NCI-H345 treated with DMSO at 0.1 percent for 48 hours (cell line): ENCODE results near the gene MIR17HG.
"Not testable (repeated sequence)": the region's sequence is repeated elsewhere in the genome, so short reads cannot be mapped to it uniquely, and the experiment has no call there.

Experiments
- DNase-seq: peaks from one replicate; lab custom pipeline; 2025; ENCODE audit not compliant: unreplicated experiment; lab: John Stamatoyannopoulos, UW

MIR17HG gene

DNA sequence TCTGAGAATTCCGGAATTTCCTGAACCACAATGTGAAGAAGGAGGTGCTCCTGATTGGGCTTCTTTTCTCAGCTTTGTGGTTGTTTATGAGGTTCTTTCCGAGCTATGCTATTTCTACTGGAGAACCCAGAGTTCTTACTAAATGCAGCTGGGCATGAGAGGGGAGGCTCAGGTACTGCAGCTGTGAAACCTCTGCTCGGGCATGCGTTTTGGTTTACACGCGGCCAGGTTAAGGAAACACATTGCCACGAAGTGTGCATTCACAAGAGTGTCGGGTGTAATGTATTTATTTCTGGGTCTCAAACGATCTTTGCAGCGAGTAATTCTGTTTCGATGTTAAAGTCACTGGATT, 661 bp upstream of the MIR17HG start:
- no peak for DNase-seq

DNA sequence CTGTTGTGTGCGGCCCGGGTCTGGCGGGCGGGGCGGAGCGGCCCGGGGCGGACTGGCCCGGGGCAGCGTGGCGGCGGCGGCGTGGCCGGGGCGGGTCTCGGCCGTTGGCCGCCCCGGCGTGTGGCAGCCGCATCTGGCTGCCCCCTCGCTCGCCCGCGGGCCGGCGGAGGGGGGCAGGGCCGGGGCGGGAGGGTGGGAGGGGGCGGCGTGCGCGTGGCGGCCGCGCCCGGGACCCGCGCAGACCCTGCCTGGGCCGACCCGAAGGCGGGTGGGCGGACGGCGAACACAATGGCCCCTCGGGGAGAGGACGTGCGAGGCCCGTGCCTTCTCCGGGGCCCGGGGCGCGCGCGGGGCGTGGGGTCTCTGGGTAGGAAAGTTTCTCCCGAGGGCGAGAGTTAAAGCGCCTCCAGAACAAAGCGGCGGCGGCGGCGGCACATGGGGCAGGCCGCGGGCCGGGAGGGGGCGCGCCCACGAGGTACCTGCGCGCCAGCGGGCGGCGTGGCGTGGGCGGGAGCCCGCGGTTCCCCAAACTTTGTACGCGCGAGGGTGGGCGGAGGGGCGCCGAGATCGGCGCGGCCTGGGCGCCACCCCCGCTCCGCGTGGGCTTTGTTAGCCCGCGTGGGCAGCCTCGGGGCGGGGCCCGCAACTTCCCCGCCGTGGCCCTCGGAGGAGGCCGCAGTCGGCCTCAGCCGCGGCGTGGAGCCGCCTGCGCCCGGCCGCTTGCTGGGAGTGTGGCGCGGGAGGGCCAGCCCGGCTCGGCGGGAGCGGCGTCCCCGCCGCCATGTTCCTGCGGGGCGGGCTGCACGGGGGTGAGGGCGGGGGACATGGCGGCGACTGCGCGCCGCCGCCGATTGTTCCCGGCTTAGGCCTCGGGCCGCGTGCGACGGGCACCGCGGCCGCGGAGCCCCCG, 764 bp downstream of the MIR17HG start:
- no peak for DNase-seq

DNA sequence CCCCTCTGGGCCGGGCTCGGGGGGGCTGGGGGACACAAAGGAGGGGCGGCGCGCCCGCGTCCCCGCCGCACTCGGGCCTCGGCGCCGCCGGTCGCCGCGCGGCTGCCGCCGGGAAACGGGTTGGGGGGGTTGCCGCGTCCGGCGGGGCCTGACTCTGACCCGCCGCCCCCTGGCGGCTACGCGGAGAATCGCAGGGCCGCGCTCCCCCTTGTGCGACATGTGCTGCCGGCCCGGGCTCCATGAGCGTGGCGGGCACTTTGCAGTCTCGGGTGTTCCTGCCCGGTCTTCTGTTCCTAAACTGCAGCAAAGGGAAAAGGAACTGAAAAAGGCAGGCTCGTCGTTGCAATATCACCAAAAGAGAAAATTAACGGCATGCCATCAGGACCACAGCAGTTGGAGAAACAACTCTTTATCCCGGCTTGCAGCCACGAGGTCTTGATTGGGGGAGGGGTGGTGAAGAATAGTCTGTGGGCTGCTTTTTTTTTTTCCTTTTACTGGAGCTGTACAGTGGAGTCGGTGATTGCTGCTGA, 1.5 kb downstream of the MIR17HG start:
- peak; percentile 74 for DNase-seq

DNA sequence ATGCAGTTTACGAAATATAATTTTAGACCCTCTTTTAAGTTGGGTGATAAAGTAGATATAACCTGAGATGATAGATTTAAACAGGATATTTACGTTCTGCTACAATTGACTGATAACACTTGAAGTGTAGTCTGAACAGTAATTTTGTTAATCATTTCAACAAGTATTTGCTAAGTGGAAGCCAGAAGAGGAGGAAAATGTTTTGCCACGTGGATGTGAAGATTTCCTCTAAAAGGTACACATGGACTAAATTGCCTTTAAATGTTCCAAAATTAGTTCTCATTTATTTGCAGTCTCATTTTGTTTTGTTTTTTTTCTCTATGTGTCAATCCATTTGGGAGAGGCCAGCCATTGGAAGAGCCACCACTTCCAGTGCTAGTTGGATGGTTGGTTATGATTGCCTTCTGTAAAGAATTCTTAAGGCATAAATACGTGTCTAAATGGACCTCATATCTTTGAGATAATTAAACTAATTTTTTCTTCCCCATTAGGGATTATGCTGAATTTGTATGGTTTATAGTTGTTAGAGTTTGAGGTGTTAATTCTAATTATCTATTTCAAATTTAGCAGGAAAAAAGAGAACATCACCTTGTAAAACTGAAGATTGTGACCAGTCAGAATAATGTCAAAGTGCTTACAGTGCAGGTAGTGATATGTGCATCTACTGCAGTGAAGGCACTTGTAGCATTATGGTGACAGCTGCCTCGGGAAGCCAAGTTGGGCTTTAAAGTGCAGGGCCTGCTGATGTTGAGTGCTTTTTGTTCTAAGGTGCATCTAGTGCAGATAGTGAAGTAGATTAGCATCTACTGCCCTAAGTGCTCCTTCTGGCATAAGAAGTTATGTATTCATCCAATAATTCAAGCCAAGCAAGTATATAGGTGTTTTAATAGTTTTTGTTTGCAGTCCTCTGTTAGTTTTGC, 2.8 kb downstream of the MIR17HG start:
- no peak for DNase-seq

DNA sequence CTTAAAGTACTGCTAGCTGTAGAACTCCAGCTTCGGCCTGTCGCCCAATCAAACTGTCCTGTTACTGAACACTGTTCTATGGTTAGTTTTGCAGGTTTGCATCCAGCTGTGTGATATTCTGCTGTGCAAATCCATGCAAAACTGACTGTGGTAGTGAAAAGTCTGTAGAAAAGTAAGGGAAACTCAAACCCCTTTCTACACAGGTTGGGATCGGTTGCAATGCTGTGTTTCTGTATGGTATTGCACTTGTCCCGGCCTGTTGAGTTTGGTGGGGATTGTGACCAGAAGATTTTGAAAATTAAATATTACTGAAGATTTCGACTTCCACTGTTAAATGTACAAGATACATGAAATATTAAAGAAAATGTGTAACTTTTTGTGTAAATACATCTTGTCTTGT, 3.6 kb downstream of the MIR17HG start:
- DNase-seq, result no peak

DNA sequence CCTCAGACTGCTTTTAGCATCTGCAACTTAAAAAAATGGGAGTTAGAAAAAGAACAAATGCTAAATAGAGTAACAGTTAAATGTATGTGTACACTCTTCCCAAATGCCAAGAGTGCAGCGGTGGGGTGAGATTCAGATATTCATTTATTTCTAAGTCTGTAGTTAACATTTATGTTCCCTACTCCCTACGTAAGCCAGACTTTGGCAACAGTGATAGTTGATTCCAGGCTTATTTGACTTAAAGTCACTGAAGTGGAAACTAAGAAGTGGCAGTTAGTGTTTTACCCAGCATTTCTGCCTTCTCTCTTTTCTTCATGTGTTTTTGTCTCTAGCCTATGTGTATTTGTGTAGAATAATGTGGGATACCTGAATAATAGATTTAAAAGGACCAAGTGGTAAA, 4.5 kb downstream of the MIR17HG start:
- DNase-seq, result no peak

DNA sequence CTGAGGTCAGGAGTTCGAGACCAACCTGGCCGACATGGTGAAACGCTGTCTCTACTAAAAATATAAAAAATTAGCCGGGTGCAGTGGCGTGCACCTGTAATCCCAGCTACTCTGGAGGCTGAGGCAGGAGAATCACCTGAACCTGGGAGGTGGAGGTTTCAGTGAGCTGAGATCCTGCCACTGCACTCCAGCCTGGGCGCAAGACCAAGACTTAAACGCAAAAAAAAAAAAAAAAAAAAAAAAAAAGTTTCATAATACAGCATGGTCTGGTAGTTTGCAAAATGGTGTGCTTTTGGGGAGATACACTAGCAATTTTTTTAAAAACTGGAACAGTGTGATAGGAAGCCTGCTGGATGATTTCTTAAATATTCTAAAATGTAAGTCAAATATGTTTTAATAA, 5.4 kb downstream of the MIR17HG start:
- not testable (repeated sequence) for DNase-seq

DNA sequence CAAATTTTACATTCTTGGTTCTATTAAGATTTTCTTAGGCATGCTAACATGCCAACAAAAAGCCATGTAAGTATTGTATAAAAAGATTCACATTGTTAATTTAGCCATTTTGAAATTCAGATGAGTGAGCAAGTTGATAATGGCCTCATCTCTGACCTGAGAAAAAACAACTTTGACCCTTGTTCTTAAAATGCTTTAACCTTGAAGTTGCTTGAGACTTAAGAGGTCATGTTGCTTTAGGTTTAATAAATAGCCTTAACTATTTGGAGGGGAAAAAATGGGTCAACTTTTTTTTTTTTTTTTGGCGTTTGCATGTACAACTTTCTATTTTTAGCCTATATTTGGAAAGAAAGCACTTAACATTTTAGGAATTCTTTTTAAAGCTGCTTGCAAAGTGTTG, 6.0 kb downstream of the MIR17HG start:
- no peak for DNase-seq

DNA sequence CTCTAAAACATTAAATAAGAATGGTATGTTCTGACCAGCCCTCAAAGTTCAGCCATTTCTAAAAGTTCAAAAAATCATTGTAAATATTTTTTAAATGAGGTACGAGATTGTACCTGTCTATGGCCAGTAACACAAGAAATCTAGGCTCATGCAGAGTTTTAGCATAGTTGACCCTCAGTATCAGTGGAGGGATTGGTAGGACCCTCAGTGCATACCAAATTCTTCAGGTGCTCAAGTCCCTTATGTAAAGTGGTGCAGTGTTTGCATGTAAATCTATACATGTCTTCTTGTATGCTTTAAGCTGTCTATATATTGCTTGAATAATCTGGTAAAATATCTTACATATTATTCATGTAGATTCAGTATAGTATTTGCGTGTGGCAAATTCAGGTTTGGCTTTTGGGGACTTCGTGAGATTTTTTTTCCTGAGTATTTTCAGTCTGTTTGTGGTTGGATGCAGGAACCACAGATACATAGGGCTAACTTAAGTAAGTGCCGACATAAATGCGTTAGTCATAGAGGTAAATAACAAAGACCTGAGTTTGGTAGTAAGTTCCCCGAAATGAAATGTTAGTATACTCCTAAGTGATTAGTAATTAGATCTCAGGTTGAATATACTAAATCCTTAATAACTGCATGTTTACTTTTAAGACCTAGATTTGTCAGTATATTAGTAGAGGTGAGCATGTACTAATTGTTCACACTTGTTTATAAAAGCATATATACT, 7.8 kb downstream of the MIR17HG start:
- no peak for DNase-seq

DNA sequence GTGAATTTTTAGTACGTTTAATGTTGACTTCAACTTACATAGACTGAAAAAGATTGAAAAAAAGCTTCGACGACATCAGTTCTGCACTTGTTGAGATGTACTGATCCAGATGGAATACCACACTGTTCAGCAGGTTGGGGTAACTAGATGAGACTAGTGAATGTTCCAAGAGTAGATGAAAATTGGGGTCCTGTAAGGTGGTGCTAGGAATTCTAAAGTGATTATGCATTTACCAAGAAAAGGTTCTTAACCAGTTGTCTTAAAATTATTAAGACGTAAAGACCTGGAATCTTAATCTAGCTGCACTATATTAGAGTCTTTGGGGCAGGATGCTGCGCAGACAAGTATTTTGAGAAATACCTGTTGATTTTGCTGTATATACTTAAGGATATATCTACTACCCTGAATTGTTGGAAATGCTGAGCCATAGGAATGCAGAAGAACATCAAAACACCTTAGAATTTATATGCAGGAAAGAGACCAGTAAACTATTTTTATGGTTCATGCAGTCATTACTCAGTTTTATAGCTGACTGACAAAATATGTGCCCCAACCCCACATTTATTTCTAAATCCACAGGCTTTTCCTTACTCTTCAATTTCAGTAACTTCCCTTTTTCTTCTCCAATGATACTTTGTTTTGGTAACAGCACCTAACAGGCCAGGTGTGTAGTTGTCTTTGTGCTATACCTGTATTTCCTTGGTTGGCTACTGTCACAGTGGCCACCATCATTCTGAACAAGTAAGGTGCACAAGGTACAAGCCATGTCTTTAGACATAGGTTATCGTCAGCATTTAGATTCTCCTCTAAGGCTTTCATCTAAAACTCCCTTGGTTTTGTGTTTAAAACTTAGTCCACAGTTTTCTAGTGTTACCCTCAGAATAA, 8.6 kb downstream of the MIR17HG start:
- DNase-seq, result no peak

DNA sequence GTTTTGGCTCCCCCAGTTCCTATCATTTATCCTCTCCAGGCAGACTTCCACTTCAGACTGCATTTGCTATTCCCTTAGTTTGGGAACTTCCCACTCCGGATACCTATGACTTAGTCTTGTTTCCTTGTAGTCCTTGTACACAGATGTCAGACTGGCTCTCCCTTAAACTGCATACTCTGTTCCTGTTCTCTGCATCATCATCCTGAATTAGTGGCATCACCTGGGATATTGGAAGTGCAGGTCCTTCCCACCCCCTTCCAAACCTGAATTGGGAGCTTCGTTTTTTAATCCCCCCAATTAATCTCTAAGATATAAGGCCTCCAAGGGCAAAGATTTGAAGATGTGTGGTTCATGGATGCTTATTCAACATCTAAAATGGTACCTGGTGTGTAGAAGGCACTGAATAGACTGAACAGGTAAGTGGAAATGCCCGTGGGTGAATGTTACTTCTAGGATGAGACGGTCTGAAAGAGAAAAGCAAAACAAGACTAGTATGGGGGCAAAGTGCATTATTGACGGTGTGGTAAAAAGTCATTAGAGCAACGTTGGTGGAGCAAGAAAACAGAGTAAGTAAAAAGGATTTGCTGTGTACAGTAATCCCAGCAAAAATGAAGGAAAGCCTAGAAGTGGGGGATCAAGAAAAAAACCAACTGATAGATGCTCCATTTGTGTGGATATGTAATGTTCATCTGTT, 9.6 kb downstream of the MIR17HG start:
- no peak for DNase-seq

DNA sequence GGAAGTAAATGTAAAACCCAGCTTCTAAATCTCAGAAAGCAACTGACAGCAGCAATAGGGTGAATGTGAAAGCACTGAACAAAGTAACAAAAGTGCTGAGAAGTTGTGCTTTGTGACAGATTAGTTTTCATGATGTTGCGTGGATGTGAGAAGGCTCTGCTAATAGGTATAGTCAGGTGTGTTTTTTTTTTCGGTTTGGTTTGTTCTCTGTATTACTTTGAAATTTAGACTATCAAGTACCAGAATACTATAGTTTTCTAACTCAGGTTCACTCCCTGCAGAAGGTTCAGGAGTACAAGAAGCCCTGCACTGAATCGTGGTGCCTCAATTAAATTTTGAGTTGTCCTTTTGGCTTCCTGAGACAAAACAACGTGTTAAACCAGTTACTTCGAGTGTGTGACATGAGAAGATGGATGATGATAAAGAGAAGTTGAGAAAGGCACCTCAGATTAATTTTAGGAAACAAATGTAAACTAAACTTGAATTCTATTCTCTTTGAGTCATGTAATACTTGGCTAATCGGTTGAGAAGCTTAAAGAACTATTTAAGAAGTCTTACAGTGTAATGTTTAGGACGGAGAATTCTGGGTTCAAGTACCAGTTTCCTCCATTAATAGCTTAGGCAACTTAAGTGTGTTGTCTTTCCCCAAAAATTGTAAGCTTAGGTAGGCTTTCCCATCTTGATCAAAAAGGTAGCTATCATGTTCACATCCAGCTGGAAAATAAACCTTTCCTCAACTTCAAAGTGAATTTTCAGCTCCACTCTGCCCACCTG, 10.3 kb downstream of the MIR17HG start:
- DNase-seq, result no peak

DNA sequence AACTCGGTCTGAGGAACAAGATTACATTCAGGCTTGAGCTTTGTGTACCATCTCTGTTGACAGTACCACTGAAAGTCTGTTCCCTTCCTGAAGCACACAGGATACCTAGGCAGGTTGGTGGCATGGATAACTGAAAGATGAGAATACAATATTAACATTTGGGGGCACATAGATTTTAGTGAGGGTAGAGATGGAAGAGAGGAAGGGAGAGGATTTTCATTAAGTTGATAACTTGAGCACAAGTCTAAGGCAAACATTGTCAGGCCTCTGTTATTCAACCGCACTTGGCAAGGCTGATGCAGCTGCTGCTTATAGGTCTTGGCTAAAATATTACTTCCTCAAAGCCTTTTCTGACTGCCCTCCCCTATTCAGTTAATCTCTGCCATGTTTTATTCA, 10.9 kb downstream of the MIR17HG start:
- DNase-seq, result no peak

DNA sequence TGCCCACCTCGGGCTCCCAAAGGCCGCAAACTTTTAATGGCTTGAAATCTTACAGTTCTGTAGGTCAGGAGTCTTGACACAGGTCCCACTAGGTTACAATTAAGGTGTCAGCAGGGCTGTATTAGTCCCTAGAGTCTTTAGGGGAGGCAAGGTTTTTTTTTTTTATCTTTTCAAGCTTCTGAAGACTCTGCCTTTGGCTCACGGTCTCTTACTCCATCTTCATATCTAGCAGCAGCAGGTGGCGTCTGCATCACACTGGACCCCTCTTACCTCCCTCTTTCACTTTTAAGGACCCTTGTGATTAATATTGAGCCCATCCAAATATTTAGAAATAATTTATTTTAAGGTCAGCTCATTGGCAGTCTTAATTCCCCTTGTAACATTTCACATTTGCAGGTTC, 11.6 kb downstream of the MIR17HG start:
- DNase-seq, result no peak

DNA sequence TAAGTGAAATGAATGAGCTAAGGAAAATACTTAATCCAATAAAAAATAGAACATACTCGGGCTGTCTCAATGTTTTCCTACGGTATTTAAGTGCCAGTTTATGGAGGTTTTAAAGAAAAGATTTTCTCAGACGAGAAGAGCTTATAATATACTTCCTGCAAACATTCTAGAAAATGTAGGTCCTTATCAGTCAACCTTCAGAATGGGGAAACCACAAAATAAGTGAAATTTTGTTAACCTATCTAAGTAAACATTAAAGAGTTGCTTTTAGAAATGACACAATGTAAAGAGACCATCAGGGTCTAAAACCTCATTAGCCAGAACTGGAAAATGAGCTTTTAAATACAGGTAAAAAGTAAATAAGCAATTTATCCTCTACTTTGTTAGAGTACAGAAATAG, 12.1 kb downstream of the MIR17HG start:
- DNase-seq, result no peak

DNA sequence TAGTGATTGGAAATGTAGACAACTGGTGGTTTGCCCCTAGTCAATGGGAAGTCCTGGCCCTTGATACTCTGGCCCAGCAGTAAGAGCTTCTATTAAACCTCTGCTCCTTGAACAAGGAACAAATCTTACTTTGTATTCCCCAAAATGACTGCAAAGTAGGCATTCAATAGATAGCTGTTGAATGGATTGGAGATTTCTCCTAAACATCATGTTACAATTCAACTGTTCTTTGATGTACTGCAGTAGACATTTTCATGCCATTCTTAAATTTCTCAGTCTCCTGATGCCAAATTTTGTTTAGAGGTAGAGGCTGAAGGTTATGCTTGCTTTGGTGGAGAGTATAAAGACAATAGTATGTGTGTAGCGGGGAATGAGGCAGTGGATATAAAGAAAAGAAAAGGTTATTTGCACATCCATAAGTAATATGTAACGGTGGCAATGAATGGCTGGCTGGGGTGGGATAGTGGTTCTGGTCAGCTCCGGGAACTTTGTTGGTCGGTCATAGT, 12.8 kb downstream of the MIR17HG start:
- DNase-seq, result no peak

DNA sequence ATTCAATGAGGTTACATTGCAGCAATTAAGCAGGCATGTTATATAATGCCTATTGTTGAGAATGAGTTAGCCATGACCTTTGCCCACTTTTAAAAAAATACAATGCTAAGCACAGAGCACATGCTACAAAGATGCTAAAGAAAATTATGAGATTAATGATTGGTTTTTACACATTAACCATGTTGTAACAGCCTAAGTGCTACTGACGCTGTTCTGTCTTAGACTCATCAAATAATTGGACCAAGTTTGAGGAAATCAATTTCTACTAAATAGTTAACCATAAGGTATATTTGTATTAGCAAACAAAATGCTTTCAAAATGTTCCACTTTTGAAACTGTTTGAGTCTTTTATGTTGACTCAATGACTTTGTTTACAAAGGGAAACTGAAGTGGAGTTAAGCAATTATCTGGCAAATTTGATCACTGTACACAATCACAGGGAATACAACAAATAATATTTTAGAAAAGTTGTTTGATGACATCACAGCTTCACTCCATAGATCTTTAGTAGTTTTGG, 14.3 kb downstream of the MIR17HG start:
- DNase-seq, result no peak

DNA sequence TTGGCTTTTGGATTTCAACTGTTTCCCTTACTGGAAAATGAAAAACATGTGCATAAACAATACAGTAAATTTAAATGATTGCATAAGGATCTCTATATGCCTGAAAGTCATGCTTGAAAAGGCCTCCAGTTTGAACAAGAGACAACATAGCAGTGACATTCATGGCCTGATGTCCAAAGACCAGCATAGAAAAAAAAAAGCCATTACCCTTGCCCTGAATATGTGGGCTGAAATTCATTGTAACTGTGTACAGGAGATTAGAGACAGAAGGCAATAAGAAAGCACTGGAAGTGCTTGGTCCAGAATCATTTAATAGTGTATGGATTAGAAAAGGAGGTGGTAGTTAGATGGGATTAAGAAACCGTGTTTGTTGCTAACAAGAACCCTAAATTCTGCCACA, 15.4 kb downstream of the MIR17HG start:
- DNase-seq, result no peak
